HG03521 (cell line): ENCODE measurements around the gene THSD4.
"Not testable (repeated sequence)": the region's sequence is repeated elsewhere in the genome, so short reads cannot be mapped to it uniquely, and the experiment has no call there.

ENCODE experiments used
- ATAC-seq: cut with Tn5 transposase; IDR thresholded peaks from one replicate; pipeline ENCODE4 v1.9.1; 2021; ENCODE audit warnings: mild to moderate bottlenecking, moderate library complexity; ENCODE audit not compliant: unreplicated experiment

Gene THSD4

DNA sequence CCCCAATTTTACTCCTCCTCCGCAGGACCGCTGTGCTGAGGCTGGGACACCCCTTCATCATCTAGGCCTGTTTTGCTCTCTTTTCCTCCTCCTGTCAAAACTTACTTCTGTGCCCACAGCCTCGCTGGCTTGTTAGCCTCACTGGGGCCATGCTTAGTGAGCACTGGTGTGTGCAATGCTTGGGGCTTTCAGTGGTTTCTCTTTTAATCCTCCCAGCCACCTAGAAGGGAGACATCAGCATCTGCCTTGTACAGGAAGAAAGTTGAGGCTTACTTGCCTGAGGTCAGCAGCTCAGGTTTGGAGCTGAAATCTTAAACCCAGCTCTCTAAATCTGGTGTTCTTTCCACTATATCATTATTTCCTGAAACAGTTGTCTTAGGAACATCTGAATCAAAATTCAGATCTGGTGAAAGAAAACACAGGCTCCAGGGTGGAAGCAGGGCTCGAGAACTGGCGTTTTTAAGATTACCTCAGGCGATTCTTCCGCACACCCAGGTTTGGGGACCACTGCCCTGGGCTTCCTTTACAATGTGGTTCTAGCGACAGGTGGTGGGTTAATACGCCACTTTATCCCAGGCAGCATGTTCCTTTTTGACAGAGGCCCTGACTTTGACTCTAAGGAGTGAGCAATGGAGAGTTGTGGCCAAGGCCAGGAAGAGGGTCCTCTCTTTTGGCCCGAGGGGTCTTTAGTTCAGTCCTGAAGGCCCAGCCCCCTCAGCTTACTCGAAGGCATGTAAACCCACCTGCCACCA lies 3.8 kb downstream of the THSD4 start:
- ATAC-seq, result no peak

DNA sequence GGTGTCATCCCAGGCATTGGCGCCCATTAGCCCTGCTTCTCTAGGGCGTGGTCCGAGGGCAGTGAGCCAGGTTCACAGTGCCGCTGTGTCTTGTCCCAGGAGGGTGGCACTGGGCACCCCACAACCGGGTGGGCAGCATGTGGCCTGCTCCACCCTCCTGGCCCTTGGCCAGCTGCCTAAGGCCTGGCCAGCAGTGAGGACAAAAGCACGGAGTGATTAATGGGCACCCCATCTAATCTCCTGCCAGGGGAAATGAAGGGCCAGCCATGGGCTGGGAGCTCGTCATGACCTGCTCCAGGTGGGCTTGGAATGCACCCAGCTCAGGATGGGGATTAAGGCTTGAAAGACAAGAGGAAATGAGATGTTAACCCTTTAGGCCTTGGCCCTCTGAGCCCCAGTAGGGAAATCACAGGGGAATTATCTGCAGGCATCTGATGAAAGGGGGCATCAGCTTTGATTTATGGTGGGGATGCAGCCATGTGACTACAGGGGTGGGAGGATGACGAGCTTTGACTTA lies 5.2 kb downstream of the THSD4 start:
- ATAC-seq, result no peak

DNA sequence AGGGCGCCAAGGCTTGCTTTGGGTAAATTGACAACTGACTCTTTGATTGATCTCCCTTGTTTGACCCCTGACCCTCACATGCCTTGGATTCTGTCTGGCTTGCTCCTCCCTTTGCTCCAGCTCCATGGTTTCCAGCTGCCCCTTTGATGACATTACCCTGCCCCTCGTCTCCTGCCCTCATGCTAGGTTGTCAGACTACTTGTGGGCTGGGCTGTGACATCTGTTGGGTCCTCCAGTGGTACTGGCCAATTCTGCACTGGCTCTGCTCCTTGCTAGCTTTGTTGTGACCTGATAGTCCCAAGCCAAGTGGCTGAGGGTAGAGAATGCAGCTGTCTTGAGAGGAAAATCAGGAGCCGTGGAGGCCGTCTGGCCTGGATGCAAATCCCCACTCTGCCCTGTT lies 6.2 kb downstream of the THSD4 start:
- ATAC-seq, result no peak

DNA sequence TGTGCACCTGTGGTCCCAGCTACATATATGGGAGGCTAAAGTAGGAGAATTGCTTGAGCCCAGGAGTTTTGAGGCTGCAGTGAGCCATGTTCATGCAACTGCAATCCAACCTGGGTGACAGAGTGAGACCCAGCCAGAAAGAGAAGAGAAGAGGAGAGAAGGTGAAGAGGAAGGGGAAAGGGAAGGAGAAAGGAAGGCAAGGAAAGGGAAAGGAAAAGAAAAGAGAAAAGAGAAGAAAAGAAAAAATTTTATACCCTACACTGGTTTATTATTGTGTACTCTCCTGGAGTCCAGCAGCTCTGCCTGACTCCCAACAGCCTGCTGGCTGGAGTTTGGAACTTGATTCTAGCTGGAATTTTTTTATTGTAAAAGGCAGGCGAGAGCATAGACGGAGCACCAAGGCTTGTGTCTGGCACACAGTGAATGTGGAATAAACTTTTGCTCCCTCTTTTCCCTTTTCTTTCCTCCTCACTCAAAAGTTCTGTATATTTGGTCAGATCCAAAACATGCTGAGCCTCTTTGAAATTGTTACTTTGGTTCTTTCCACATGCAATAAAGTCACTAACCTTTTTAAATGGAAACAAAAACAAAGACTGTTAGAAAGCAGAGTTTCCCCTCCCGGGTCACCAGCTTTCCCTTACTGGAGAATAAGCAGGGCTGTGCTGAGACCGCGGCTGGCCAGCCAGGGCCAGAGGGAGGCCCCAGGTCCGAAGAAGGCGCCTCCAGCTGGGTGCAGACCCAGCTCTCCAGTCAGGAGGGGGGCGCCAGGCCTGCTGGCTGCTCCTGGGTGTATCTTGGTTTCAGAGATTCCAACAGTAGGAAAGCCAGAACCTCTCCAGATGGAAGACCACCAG lies 9.9 kb downstream of the THSD4 start:
- no peak for ATAC-seq

DNA sequence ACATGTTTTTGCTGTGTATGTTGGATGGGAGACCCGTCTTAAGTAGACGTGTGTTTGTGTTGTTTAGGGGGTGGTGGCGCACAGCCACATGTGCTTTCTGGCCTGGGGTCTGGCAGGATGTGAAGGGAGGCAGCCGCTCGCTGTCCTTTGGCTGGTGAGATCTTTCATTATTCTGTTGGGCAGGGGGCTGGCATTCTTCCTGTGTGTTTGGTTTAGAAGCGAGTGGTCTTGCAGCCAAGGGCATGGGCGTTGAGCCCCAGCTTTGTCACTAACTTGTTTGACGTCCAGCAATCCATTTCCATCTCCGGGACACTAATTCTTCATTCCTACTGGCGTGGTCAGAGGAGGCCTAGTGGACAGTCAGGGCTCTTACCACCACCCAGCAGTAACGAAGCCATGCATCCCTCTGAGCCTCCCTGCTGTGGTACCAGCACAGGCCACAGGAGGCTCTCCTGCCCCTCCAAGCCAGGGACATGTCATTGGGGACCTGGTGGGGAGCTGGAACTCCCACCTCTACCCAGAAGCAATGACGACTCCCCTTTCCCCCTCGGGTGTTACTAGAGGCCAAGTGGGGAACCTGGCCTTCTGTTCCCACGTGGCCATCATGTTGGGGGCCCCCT lies 10.7 kb downstream of the THSD4 start:
- ATAC-seq, result no peak

DNA sequence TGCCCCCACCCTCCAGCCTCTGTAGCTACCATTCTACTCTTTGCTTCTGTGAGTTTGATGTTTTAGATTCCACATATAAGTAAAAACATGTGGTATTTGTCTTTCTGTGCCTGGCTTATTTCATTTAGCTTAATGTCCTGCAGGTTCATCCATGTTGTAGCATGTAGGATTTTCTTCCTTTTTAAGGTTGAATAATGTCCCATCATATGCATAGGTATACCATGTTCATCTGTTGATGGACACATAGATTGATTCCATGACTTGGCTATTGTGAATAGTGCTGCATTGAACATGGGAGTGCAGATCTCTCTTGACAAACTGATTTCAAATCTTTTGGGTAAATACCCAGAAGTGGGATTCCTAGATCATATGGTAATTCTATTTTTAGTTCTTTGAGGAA lies 11.8 kb downstream of the THSD4 start:
- ATAC-seq, result no peak

DNA sequence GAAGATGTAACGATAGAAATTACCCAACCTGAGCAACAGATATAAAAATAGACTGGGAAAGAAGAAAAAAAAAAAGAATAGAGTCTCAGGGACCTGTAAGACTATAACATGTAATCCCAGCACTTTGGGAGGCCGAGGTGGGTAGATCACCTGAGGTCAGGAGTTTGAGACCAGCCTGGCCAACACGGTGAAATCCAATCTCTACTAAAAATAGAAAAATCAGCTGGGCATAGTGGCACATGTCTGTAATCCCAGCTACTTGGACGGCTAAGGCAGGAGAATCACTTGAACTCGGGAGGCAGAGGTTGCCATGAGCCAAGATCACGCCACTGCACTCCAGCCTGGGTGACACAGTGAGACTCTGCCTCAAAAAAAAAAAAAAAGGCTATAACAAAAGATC lies 12.9 kb downstream of the THSD4 start:
- not testable (repeated sequence) for ATAC-seq

DNA sequence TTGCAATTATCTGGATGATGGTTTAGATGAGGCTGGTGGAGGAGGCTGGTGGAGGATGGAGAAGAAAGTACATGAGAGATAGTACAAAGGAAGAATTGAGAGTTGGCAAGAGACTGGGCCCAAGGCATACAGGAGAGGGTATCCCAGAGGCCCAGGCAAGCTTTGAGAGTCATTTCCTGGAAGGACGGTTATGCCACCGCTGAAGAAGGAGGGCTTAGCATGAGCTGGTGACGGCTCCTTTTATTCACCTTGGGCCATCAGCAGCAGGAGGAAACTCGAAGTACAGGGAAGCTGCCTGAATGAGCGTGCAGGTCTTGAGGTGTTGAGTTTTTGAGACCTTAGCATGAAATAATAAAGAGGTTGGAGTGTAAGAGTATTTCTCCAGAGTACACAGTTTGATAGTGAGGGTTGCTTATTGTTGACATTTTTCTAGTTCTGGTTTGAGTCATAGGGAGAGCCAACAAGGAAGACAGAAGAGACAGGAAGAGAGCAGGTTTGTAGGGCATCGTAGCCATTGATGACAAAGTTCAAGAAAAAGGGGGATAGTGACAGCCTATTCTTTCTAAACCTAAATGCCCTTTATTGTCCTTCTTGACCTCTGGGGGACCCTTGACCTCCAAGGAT lies 13.8 kb downstream of the THSD4 start:
- ATAC-seq, result no peak

DNA sequence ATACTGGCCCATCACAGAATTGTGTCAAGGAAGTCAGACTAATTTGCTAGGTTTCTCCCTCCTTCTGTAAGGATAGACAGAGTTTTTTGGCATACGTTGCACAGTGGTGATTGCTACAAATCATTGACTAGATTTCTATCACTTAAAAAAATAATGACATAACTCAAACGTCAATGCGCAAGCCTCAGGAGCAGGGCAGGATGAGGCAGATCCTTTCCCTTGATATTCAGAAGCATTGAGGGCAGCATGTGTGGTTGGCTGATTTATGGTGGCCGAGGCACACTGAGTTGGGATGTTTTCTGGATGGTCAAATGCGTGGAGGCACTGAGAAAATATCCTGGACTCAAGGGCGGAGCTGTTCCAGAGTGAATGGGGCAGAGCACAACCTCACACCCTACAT lies 14.4 kb downstream of the THSD4 start:
- no peak for ATAC-seq

DNA sequence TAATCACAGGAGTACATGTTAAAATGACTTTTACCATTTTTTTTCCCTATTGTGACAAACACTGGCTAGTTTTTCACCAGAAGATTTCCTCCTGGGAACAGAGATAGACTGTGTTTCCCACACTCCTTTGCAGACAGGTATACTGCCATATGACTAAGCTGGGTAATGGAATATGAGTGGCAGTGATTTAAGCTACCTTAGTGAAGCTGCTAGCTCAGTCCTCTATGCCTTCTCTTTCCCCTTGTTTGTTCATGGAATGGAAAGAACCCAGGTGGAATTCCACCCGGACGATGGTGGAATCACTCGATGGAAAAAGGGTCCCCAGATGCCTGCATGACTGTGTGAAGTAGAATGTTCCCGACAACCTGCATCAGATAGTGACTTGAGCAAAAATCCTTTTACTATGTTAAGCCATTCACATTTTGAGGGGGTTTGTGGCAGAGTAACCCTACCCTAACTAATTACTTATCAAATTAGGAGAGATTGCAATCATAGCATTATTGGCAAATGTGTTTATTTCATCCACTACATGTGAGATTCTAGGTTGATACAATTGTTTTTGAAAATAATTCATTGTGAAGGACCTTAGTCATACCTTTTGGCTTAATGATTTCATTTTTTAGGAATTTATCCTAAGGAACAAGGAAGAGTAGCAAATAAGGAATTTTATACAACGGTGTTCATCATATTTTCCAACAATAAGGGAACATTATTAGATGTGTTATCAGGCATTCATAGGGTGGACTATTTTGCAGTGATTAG lies 16.5 kb downstream of the THSD4 start:
- no peak for ATAC-seq

DNA sequence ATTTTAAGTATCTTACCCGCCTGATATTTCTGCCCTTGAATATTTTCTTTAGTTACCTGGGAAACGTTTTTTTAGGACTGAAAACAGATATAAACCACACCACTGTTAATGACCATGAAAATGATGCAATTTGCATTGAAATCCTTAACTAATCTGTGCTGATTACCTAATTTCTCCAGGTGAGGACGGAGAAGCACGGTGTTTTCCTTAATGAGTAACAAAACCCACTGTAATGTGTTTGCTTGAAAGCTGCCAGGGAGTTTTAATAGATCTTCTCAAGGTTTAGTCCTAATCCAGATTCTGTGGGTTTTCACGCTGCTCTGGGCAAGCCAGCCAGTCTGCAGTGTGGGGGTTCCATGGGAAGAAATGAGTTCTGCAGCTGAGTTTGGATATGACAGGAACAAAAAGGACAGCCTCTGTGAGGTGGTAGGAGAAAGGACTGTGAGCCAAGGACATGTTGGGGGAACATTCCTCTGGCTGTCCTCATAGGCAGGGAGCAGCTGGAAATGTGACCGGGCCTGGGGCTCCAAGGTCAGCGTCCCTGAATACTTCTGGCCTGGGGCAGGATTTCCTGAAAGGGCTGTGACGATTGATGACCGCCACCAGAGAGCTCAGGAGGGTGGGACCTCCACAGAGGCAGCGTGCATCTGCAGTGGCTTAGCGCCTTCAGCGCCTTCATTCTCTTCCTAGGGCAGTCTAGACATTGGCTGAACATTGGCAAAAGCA lies 18.6 kb downstream of the THSD4 start:
- ATAC-seq, result no peak

DNA sequence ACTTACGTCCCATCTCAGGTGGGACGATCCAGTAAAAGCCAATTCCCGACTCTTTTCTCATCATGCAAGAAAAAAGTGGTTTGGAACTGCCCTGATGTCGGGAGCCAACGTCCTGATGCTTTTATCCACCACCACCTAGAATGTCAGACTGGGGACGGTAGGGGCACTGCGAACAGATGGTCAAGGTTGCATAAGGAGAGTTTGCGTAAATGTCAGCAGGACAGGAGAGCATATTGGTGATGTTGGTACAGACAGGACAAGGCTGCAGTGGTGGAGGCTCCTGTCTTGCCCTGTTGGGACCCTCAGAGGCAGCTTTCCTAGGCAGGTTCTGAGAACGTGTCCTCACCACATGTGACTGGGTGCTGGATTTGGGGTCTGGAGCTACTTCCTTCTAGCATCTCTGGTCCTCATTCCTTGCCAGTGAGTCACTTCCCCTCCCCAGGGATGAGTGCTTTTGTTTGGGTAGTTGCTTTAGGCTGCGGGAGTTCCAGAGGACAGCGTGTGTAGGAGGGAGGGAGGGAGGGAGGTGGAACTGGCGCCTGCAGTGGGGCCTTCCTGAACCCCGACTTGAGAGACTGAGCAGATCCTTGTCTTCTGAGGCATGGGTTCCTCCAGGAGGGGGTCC lies 21.0 kb downstream of the THSD4 start:
- ATAC-seq, result no peak

DNA sequence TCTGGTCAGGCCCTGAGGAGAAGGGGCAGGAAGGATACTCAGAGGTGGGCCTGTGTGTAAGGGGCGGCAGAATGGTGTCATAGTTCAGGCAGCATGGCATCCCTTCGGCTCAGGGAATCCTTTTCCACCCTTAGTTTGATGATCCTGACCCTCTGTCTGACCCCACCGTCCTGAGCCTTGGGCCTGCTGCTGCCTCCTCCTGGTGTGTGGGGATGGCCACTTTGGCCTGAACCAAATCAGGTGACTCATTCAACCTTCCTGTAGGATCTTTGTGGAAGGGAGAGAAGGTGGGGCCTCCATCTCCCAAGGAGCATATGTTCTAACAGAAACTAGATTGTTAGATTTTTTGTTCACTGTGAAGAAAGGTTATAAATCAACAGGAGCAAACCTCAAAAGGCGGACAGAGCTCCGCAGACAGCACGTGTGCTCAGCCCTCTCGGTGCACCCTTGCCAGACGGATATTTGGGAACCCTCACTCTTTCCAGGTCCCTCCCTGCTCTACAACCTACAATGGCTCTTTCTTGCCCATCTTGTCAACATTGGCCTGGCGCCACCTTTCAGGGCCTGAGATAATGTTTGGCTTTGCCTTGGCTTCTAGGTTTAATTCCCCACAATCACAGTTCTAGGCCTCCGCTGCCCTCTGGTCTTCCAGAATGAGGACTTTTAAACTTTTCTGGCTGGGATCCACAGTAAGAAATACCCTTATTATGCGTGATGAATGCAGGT lies 21.7 kb downstream of the THSD4 start:
- no peak for ATAC-seq

DNA sequence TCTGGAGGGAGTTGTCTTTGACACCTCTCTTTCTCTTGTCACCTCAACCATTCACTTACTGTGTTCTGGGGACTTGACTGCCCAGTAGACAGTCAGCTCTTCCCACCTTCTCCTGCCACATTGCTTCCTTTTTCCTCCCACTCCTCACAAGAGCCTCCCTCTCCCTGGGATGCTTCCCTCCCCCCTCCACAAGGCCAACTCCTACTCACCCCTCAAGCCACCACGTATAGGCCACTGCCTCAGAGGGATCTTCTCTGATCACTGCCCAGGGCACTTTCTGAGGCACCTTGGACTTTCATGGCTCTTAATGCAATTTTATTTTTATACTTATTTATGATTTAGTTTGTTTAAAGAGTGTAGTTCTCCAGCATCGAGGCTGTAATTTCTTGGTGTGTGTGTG lies 23.2 kb downstream of the THSD4 start:
- ATAC-seq, result no peak

DNA sequence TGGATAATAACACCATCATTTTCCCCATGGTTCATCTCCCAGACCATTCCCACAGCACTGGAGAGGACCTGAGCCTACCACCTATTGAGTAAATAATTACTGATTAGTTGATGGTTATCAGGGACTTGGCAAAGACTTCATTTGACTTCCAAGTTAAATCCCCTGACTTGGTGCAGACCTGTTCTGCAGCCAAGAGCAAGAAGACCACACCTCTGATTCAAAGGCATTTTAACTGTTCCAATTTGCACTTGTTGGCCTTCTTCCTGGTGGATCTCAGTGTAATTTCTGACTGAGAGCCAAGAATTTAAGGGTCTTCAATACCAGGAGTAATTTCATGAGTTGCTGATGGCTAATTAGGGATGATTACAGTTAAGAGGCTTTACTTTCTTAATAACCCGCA lies 24.0 kb downstream of the THSD4 start:
- no peak for ATAC-seq

DNA sequence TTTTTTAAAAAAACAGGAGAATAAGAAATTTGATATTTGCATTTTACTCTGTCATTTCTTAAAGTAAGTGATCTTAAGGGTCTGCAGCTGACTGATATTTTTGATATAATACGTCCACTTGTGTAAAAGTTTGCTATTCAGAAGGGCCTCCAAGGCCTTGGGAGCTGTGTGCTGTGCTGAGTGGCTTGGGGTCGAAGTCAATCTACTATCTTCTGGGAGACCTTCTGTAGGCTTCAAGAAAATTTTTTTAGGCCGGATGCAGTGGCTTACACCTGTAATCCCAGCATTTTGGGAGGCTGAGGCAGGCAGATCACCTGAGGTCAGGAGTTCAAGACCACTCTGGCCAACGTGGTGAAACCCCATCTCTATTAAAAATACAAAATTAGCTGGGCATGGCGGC lies 26.3 kb downstream of the THSD4 start:
- no peak for ATAC-seq

DNA sequence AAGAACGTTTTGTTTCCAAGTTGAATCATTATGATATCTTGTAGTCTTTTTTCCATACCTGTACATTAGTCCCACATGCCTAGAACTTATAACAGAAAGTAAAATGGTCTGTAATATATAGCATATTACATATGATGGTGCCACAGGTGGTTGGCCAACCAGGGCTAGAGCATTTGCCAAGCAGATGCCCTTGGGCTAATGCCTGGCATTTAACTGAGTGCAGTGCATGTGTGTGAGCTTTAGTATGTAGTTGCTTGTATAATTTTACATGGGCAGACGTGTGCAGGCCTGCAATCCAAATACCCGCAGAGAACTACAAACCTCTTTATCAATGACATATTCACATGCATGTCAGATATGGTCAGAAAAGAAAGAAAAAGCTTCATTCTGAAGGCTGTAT lies 27.5 kb downstream of the THSD4 start:
- ATAC-seq, result no peak

DNA sequence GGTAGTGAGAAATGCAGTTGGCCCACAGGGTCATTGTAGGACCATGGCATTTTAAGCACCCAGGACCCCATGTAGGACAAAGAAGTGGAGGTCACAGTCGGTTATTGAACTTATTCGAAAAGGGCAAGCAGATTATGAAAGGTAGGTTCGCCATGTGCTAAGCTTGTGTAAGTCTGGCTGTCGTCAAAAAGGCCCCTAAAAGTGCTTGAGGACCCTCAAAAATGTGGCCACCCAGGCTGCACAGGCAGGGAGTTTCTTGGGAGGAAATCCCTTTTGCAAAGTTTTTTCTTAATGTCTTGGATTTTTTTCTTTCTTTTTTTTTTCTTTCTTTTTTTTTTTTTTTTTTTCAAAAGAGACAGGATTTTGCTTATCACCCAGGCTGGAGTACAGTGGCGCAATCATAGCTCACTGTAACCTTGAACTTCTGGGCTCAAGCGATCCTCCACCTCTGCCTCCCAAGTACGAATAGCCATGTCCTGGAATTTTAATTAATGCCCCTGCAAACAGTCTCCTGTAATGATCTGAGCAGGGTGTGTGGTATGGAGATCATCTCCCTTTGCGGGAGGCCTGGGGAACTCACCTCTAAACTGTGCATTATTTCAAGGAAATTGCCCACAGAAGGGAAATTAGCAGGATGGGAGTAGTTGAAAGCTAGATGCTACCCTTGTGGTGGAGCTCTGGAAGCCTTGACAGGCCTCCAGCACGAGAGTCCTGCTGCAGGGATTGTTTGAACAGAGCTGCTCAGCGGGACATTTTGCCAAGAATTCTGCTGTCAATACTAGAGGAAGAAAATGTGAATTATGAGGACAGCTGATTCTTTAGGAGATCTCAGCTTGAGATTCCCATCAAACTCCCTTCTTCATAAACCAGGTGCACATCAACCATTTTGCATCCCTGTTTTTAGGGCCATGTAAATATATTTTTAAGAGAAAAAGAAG lies 28.4 kb downstream of the THSD4 start:
- ATAC-seq, result no peak
